A673 (cell line): Measurements from ENCODE around the gene ARAP3. TPM values are rescaled to one million over a fixed set of nuclear protein-coding genes. Genes with fewer than 3 reads are reported as not detected.

Experiments
- BruUV-seq: library from RNA; stranded (reverse); fragments of 400-500 nt; replicated peaks from 2 replicates; lab custom pipeline; 2021; lab: Mats Ljungman, UMichigan
- CTCF ChIA-PET: fragments of 300-600 bp; sonication (Branson Sonifier 250); formaldehyde crosslinking; loops from one replicate; lab custom pipeline; 2022; ENCODE audit warnings: antibody characterized with exemption; lab: Charles Lee
- POLR2A ChIA-PET: fragments of 300-600 bp; sonication (Branson Sonifier 250); formaldehyde crosslinking; loops from one replicate; lab custom pipeline; 2022; ENCODE audit warnings: antibody characterized with exemption; ENCODE audit not compliant: low non-redundant PET; lab: Charles Lee
- DNase-seq: peaks from one replicate; pipeline ENCODE4 v3.0.0-alpha.2; 2015; ENCODE audit warnings: low spot score
- H3K27ac ChIP-seq: fragments of 200-600 bp; sonication (generic); 2 replicates; pipeline ENCODE4 v1.5.1; 2016; ENCODE audit warnings: mixed run types, low read depth, mild to moderate bottlenecking, mixed read lengths, antibody characterized with exemption, low read length; ENCODE audit not compliant: poor library complexity, severe bottlenecking
- H3K27me3 ChIP-seq: fragments of 200-600 bp; sonication (generic); replicated peaks from 2 replicates; pipeline ENCODE4 v1.6.1; 2017; ENCODE audit warnings: mixed run types, low read depth, mild to moderate bottlenecking, mixed read lengths, antibody characterized with exemption, low read length; ENCODE audit not compliant: insufficient read depth, poor library complexity
- H3K36me3 ChIP-seq: fragments of 200-600 bp; sonication (generic); 2 replicates; pipeline ENCODE4 v1.6.1; 2016; ENCODE audit warnings: mixed run types, mild to moderate bottlenecking, mixed read lengths, antibody characterized with exemption, low read length; ENCODE audit not compliant: insufficient read depth, poor library complexity, severe bottlenecking
- H3K4me1 ChIP-seq: fragments of 200-600 bp; sonication (generic); 2 replicates; pipeline ENCODE4 v1.6.1; 2017; ENCODE audit warnings: mixed run types, mild to moderate bottlenecking, mixed read lengths, antibody characterized with exemption, low read length; ENCODE audit not compliant: insufficient read depth, poor library complexity, severe bottlenecking
- H3K4me3 ChIP-seq: fragments of 200-600 bp; sonication (generic); 2 replicates; pipeline ENCODE4 v1.5.1; 2016; ENCODE audit warnings: low read depth, mixed run types, mild to moderate bottlenecking, mixed read lengths, low read length; ENCODE audit not compliant: poor library complexity, severe bottlenecking
- H3K9me3 ChIP-seq: fragments of 200-600 bp; sonication (generic); 2 replicates; pipeline ENCODE4 v1.6.1; 2016; ENCODE audit warnings: mixed run types, low read depth, mild to moderate bottlenecking, mixed read lengths, antibody characterized with exemption, low read length; ENCODE audit not compliant: poor library complexity, severe bottlenecking
- CTCF ChIP-seq: fragments of 300-800, 200-600 bp; sonication (generic); conservative IDR thresholded peaks from 2 replicates; pipeline ENCODE4 v1.5.1; 2017; ENCODE audit warnings: low read depth, mild to moderate bottlenecking, antibody characterized with exemption, low read length, moderate library complexity, mixed read lengths
- EZH2 ChIP-seq: fragments of 200-600 bp; sonication (generic); IDR thresholded peaks from 2 replicates; pipeline ENCODE4 v1.6.1; 2017; ENCODE audit warnings: borderline replicate concordance, low read depth, mild to moderate bottlenecking, mixed read lengths, antibody characterized with exemption, low read length; ENCODE audit not compliant: poor library complexity, severe bottlenecking
- intact Hi-C: fragments of 100-400 bp; cut with micrococcal nuclease; formaldehyde crosslinking; loops from one replicate; pipeline ENCODE4 v1.10.0; 2022; ENCODE audit not compliant: unreplicated experiment
- total RNA-seq: library from RNA; stranded (reverse); gene quantifications from 2 replicates; pipeline ENCODE4 v1.2.3, GENCODE V29; 2021

ARAP3 gene
- total RNA-seq, 1 experiment from 2014 or later: 4.1 TPM

GRCh38 chr5:141605523-141606277, 76.3 kb downstream of the ARAP3 start:
- TF ChIP-seq CTCF (no peak), EZH2 (no peak)
- Histone ChIP-seq H3K4me1 (peaks cover 20% of the 10 kb centered on the region), H3K4me3 (no peak overlapping the region), H3K27ac (peak overlapping the region; percentile 5), H3K27me3 (no peaks in the 10 kb centered on the region), H3K9me3 (no peaks in the 10 kb centered on the region), H3K36me3 (no peaks in the 10 kb centered on the region)
- intact Hi-C loops: no loop called here
- no TSS peak for BruUV-seq
- ChIA-PET CTCF (no interaction called here), POLR2A (interaction anchor here (0.6 kb wide), 1 partner anchor 886 kb away, joined by 10 read pairs; no protein-coding TSS in a partner anchor)
- no peak for DNase-seq

GRCh38 chr5:141603923-141604717, 77.9 kb downstream of the ARAP3 start:
- Histone ChIP-seq H3K27me3 (no peaks in the 10 kb centered on the region), H3K36me3 (no peaks in the 10 kb centered on the region), H3K4me3 (no peak overlapping the region), H3K27ac (no peak overlapping the region), H3K4me1 (peaks cover 20% of the 10 kb centered on the region), H3K9me3 (no peaks in the 10 kb centered on the region)
- ChIA-PET POLR2A (no interaction called here), CTCF (interaction anchor here (0.6 kb wide), 1 partner anchor 44 kb away, joined by 4 read pairs; no protein-coding TSS in a partner anchor)
- intact Hi-C loops: no loop called here
- TF ChIP-seq CTCF (no peak), EZH2 (no peak)
- no TSS peak for BruUV-seq
- peak; percentile 64 for DNase-seq

Other genes with a start within 250 kb of the ARAP3 start
- gene PCDHGC3, start 206.3 kb downstream of the ARAP3 start, total RNA-seq: 103 and 112 TPM in 2 replicates
- 3.6 and 3.8 TPM in 2 replicates for gene PCDHGC4, start 197.2 kb downstream of the ARAP3 start, total RNA-seq
- 3.4 and 3.6 TPM in 2 replicates for gene PCDHGC5, start 193.1 kb downstream of the ARAP3 start, total RNA-seq
- gene DIAPH1, start 63.2 kb downstream of the ARAP3 start, total RNA-seq: 105 and 109 TPM in 2 replicates
- gene HDAC3, start 45.4 kb downstream of the ARAP3 start, total RNA-seq: 93.1 and 109 TPM in 2 replicates
- 4.7 and 6.6 TPM in 2 replicates for gene RELL2, start 45.2 kb downstream of the ARAP3 start, total RNA-seq
- gene FCHSD1, start 30.8 kb downstream of the ARAP3 start, total RNA-seq: 2.3 and 3.9 TPM in 2 replicates
- 0.45 and 0.61 TPM in 2 replicates for gene PCDH1, start 196.2 kb upstream of the ARAP3 start, total RNA-seq
- gene DELE1, start 241.6 kb upstream of the ARAP3 start, total RNA-seq: 35.1 and 40.1 TPM in 2 replicates